WTC11 (cell line): Measurements from ENCODE around the gene RNF152. TPM values are rescaled to one million over a fixed set of nuclear protein-coding genes. Genes with fewer than 3 reads are reported as not detected.

Experiments
- ATAC-seq: fragments of 200-7000 bp; cut with Tn5 transposase; 2 replicates; pipeline ENCODE4 v1.10.0; 2021; ENCODE audit warnings: mild to moderate bottlenecking, moderate library complexity
- CTCF ChIA-PET: fragments of 300-600 bp; sonication (Branson Sonifier 250); formaldehyde crosslinking; loops from one replicate; lab custom pipeline; 2021; ENCODE audit warnings: antibody characterized with exemption; lab: Charles Lee
- POLR2A ChIA-PET: fragments of 350-600 bp; sonication (Branson Sonifier 250); formaldehyde crosslinking; loops from one replicate; lab custom pipeline; 2021; ENCODE audit warnings: antibody characterized with exemption; lab: Charles Lee
- DNase-seq: peaks from one replicate; pipeline ENCODE4 v3.0.0; 2021; ENCODE audit warnings: low spot score
- H3K27ac Mint-ChIP-seq: 2 replicates; pipeline ENCODE4 v1.8.0; 2021; ENCODE audit warnings: mixed read lengths
- H3K27me3 Mint-ChIP-seq: 2 replicates; pipeline ENCODE4 v1.8.0; 2021; ENCODE audit warnings: low read depth, mild to moderate bottlenecking, moderate library complexity, mixed read lengths
- H3K36me3 Mint-ChIP-seq: 2 replicates; pipeline ENCODE4 v1.8.0; 2021; ENCODE audit warnings: mixed read lengths
- H3K4me1 Mint-ChIP-seq: 2 replicates; pipeline ENCODE4 v1.8.0; 2022; ENCODE audit warnings: mixed read lengths
- H3K4me3 Mint-ChIP-seq: 2 replicates; pipeline ENCODE4 v1.8.0; 2021; ENCODE audit warnings: mild to moderate bottlenecking, moderate library complexity, mixed read lengths
- H3K9me3 Mint-ChIP-seq: 2 replicates; pipeline ENCODE4 v1.8.0; 2021; ENCODE audit warnings: mixed read lengths
- AFF4 ChIP-seq: sonication (generic); formaldehyde crosslinking; IDR thresholded peaks from 2 replicates; pipeline ENCODE4 v1.8.1; 2023; ENCODE audit warnings: mild to moderate bottlenecking, missing genetic modification reagents, borderline replicate concordance
- ELF4 ChIP-seq: sonication (generic); formaldehyde crosslinking; IDR thresholded peaks from 2 replicates; pipeline ENCODE4 v1.8.1; 2022; ENCODE audit warnings: low read depth, mild to moderate bottlenecking, moderate library complexity, missing genetic modification reagents
- ESRRA ChIP-seq: sonication (generic); formaldehyde crosslinking; IDR thresholded peaks from 2 replicates; pipeline ENCODE4 v1.8.1; 2022; ENCODE audit warnings: mild to moderate bottlenecking, missing genetic modification reagents, borderline replicate concordance
- FOXJ3 ChIP-seq: sonication (generic); formaldehyde crosslinking; IDR thresholded peaks from 2 replicates; pipeline ENCODE4 v1.9.0; 2021; ENCODE audit warnings: missing genetic modification reagents, mild to moderate bottlenecking, borderline replicate concordance
- FOXK1 ChIP-seq: sonication (generic); formaldehyde crosslinking; IDR thresholded peaks from 2 replicates; pipeline ENCODE4 v1.8.0; 2022; ENCODE audit warnings: mild to moderate bottlenecking, moderate library complexity, missing genetic modification reagents
- IRF2 ChIP-seq: sonication (generic); formaldehyde crosslinking; IDR thresholded peaks from 2 replicates; pipeline ENCODE4 v1.8.0; 2022; ENCODE audit warnings: low read depth, missing genetic modification reagents, borderline replicate concordance
- KAT7 ChIP-seq: sonication (generic); formaldehyde crosslinking; IDR thresholded peaks from 2 replicates; pipeline ENCODE4 v1.8.1; 2023; ENCODE audit warnings: missing genetic modification reagents, mild to moderate bottlenecking, borderline replicate concordance
- NFYB ChIP-seq: sonication (generic); formaldehyde crosslinking; conservative IDR thresholded peaks from 2 replicates; pipeline ENCODE4 v1.8.0; 2022; ENCODE audit warnings: low read depth, missing genetic modification reagents
- TCF7 ChIP-seq: sonication (generic); formaldehyde crosslinking; IDR thresholded peaks from 2 replicates; pipeline ENCODE4 v1.8.0; 2022; ENCODE audit warnings: mild to moderate bottlenecking, low read depth, missing genetic modification reagents, moderate library complexity
- USF1 ChIP-seq: sonication (generic); formaldehyde crosslinking; IDR thresholded peaks from 2 replicates; pipeline ENCODE4 v1.8.0; 2022; ENCODE audit warnings: mild to moderate bottlenecking, missing genetic modification reagents
- USF2 ChIP-seq: sonication (generic); formaldehyde crosslinking; IDR thresholded peaks from 2 replicates; pipeline ENCODE4 v1.8.1; 2023; ENCODE audit warnings: mild to moderate bottlenecking, missing genetic modification reagents, moderate library complexity
- ZBTB21 ChIP-seq: sonication (generic); formaldehyde crosslinking; IDR thresholded peaks from 2 replicates; pipeline ENCODE4 v1.8.1; 2023; ENCODE audit warnings: mild to moderate bottlenecking, missing genetic modification reagents, borderline replicate concordance
- ZMAT4 ChIP-seq: fragments of 250-450 bp; sonication (Bioruptor Pico); IDR thresholded peaks from 2 replicates; pipeline ENCODE4 v1.9.0; 2021; ENCODE audit warnings: mild to moderate bottlenecking
- ZNF138 ChIP-seq: sonication (generic); formaldehyde crosslinking; conservative IDR thresholded peaks from 2 replicates; pipeline ENCODE4 v1.8.1; 2022; ENCODE audit warnings: mild to moderate bottlenecking, moderate library complexity, missing genetic modification reagents
- ZNF232 ChIP-seq: sonication (generic); formaldehyde crosslinking; IDR thresholded peaks from 2 replicates; pipeline ENCODE4 v1.8.0; 2022; ENCODE audit warnings: mild to moderate bottlenecking, missing genetic modification reagents
- ZNF317 ChIP-seq: sonication (generic); formaldehyde crosslinking; IDR thresholded peaks from 2 replicates; pipeline ENCODE4 v1.8.1; 2023; ENCODE audit warnings: low read depth, mild to moderate bottlenecking, moderate library complexity, missing genetic modification reagents, borderline replicate concordance
- total RNA-seq: library from RNA; stranded (reverse); gene quantifications from 3 replicates; pipeline ENCODE4 v1.2.3, GENCODE V29; 2021
- TF ChIP-seq, protein P1 (sequence below): sonication (generic); formaldehyde crosslinking; IDR thresholded peaks from 2 replicates; pipeline ENCODE4 v1.8.1; 2022; ENCODE audit warnings: mild to moderate bottlenecking, moderate library complexity, missing genetic modification reagents
- TF ChIP-seq, protein P2 (sequence below): fragments of 250-450 bp; sonication (Bioruptor Pico); IDR thresholded peaks from 2 replicates; pipeline ENCODE4 v2.1.2; 2022; ENCODE audit warnings: mild to moderate bottlenecking, moderate library complexity
- TF ChIP-seq, protein P3 (sequence below): fragments of 250-450 bp; sonication (Bioruptor Pico); IDR thresholded peaks from 2 replicates; pipeline ENCODE4 v1.9.0; 2021; ENCODE audit warnings: mild to moderate bottlenecking

RNF152 gene
- total RNA-seq, 1 experiment from 2014 or later, result 3.7 TPM

GRCh38 chr18:61803393-61803792 is 89.4 kb downstream of the RNF152 start (continued):
- TF ChIP-seq AFF4 (CRISPR knock-in tag), result no peak
- TF ChIP-seq, protein P1, sequence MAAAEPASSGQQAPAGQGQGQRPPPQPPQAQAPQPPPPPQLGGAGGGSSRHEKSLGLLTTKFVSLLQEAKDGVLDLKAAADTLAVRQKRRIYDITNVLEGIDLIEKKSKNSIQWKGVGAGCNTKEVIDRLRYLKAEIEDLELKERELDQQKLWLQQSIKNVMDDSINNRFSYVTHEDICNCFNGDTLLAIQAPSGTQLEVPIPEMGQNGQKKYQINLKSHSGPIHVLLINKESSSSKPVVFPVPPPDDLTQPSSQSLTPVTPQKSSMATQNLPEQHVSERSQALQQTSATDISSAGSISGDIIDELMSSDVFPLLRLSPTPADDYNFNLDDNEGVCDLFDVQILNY, result no peak
- TF ChIP-seq USF1, result no peak
- TF ChIP-seq TCF7, result no peak

DNA sequence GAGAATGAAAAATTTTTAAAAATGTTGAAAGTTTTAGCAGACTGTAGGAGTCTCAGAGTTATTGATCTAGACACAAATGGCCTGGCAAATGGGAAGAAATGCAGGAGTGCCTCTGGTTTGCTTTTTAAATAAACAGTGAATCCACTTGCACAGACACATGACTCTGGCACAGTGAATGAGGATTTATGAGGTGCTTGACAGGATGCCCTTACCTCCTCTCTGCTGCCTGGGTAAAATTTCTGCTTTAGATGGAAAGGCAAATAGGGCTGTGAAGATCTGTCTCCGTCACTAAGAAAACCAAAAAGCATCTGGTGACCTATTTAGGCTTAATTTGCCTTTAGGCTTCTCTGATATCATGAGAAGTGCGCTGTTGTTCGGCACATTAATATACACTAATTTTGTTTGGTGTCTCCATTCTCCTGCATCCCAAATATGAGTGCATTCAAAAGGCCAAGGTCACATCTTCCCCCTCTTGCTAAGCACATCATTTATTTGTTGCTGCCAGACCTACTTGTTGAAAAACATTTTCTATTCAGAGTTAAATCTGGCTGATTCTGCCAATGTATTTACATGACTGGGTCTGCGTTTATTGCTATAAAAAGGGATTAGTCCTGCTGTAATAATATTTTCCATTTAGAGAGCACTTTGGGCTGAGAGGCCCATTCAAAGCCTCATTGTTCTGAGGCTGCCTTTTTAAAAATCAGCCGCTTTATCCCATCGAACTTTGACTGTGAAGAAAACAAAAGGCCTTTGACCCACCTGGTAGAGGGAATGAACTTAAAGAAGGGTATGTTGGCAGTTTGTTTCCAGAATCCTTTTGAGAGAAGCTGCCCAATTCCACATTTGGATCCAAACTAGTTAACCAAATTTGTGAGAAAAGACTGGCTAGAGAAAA is 94.9 kb downstream of the RNF152 start:
- ATAC-seq, result no peak
- H3K36me3 Mint-ChIP-seq, result no peaks in the 10 kb centered on the region

More for the DNA sequence above, 94.9 kb downstream of the RNF152 start:
- Mint-ChIP-seq H3K4me3 (no peak overlapping the region), H3K27ac (no peak overlapping the region), H3K27me3 (no peaks in the 10 kb centered on the region)
- TF ChIP-seq NFYB (CRISPR knock-in tag), result no peak
- TF ChIP-seq, protein P2, sequence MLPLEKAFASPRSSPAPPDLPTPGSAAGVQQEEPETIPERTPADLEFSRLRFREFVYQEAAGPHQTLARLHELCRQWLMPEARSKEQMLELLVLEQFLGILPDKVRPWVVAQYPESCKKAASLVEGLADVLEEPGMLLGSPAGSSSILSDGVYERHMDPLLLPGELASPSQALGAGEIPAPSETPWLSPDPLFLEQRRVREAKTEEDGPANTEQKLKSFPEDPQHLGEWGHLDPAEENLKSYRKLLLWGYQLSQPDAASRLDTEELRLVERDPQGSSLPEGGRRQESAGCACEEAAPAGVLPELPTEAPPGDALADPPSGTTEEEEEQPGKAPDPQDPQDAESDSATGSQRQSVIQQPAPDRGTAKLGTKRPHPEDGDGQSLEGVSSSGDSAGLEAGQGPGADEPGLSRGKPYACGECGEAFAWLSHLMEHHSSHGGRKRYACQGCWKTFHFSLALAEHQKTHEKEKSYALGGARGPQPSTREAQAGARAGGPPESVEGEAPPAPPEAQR (CRISPR knock-in tag), result no peak
- TF ChIP-seq ZNF317, result no peak
- TF ChIP-seq FOXJ3 (CRISPR knock-in tag), result no peak
- no peak for TF ChIP-seq AFF4 (CRISPR knock-in tag)
- no peak for TF ChIP-seq ZMAT4 (CRISPR knock-in tag)
- TF ChIP-seq, protein P3, sequence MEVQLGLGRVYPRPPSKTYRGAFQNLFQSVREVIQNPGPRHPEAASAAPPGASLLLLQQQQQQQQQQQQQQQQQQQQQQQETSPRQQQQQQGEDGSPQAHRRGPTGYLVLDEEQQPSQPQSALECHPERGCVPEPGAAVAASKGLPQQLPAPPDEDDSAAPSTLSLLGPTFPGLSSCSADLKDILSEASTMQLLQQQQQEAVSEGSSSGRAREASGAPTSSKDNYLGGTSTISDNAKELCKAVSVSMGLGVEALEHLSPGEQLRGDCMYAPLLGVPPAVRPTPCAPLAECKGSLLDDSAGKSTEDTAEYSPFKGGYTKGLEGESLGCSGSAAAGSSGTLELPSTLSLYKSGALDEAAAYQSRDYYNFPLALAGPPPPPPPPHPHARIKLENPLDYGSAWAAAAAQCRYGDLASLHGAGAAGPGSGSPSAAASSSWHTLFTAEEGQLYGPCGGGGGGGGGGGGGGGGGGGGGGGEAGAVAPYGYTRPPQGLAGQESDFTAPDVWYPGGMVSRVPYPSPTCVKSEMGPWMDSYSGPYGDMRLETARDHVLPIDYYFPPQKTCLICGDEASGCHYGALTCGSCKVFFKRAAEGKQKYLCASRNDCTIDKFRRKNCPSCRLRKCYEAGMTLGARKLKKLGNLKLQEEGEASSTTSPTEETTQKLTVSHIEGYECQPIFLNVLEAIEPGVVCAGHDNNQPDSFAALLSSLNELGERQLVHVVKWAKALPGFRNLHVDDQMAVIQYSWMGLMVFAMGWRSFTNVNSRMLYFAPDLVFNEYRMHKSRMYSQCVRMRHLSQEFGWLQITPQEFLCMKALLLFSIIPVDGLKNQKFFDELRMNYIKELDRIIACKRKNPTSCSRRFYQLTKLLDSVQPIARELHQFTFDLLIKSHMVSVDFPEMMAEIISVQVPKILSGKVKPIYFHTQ (CRISPR knock-in tag), result no peak
- no peak for TF ChIP-seq USF2 (CRISPR knock-in tag)
- TF ChIP-seq KAT7, result no peak
- no peak for TF ChIP-seq ESRRA (CRISPR knock-in tag)
- TF ChIP-seq ZNF232 (CRISPR knock-in tag), result no peak
- TF ChIP-seq ELF4, result no peak
- TF ChIP-seq FOXK1 (CRISPR knock-in tag), result no peak
- no peak for TF ChIP-seq IRF2
- no peak for TF ChIP-seq ZBTB21 (CRISPR knock-in tag)
- TF ChIP-seq ZNF138, result no peak
- TF ChIP-seq, all 79 proteins: peak for 0
- no peak for DNase-seq
- Mint-ChIP-seq H3K9me3 (no peaks in the 10 kb centered on the region), H3K4me1 (peaks cover 10% of the 10 kb centered on the region)
- CTCF ChIA-PET, result no interaction called here
- POLR2A ChIA-PET, result no interaction called here
